Measurements from ENCODE around the gene DSG4. TPM values are rescaled to one million over a fixed set of nuclear protein-coding genes. Genes with fewer than 3 reads are reported as not detected.

The DSG4 gene
- total RNA-seq, 2 donors from 2014 or later, result not detected

DNA sequence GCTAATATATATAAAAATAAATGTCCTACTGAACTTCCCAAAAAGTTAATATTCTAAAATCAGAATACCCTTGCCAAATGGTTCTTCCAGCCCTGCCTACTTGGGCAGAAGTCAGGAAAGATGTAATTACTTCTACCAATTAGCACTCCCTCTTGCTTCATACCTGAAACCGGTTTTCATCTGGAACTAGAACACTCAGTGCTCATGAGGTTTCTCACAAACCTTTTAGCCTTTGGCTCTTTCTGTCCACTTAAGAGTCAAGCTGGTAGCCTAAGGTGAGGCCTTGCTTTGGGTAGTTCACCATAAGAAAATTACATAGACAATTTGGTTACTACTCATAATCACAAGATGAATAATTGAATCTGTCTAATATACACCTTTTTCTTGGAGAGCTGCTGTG lies 75.0 kb downstream of the DSG4 start:
- Histone ChIP-seq H3K9ac (ENCODE audit: extremely low read depth, low read length, poor library complexity, severe bottlenecking) (no peak overlapping the region), H3K27me3 (ENCODE audit: control insufficient read depth, insufficient read depth, low read length, poor library complexity, severe bottlenecking) (no peaks in the 10 kb centered on the region), H3K9me3 (ENCODE audit: control insufficient read depth, low read length) (no peaks in the 10 kb centered on the region), H3K27ac (ENCODE audit: low read depth, low read length) (no peak overlapping the region), H3K4me3 (ENCODE audit: low read length) (no peak overlapping the region), H3K4me1 (ENCODE audit: control insufficient read depth, insufficient read depth, low read length) (no peaks in the 10 kb centered on the region), H3K36me3 (ENCODE audit: control insufficient read depth, insufficient read depth, low read length) (no peaks in the 10 kb centered on the region)
- Mint-ChIP-seq H3K4me3 (no peak overlapping the region), H3K9me3 (no peaks in the 10 kb centered on the region), H3K36me3 (ENCODE audit: low read depth) (no peaks in the 10 kb centered on the region), H3K27ac (no peak overlapping the region), H3K4me1 (no peaks in the 10 kb centered on the region), H3K27me3 (ENCODE audit: insufficient read depth) (no peaks in the 10 kb centered on the region)
- 82% methylated on average over 1 of the region's 1 CpG; no CpG with 5 or more reads in 1 of the 2 experiments for WGBS, 2 experiments (ENCODE audit: insufficient coverage in 1 of 2, insufficient read length in 1 of 2)
- TF ChIP-seq, protein P1, sequence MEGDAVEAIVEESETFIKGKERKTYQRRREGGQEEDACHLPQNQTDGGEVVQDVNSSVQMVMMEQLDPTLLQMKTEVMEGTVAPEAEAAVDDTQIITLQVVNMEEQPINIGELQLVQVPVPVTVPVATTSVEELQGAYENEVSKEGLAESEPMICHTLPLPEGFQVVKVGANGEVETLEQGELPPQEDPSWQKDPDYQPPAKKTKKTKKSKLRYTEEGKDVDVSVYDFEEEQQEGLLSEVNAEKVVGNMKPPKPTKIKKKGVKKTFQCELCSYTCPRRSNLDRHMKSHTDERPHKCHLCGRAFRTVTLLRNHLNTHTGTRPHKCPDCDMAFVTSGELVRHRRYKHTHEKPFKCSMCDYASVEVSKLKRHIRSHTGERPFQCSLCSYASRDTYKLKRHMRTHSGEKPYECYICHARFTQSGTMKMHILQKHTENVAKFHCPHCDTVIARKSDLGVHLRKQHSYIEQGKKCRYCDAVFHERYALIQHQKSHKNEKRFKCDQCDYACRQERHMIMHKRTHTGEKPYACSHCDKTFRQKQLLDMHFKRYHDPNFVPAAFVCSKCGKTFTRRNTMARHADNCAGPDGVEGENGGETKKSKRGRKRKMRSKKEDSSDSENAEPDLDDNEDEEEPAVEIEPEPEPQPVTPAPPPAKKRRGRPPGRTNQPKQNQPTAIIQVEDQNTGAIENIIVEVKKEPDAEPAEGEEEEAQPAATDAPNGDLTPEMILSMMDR (conservative IDR thresholded peaks at IDR 0.05), result no peak
- no peak for DNase-seq

DNA sequence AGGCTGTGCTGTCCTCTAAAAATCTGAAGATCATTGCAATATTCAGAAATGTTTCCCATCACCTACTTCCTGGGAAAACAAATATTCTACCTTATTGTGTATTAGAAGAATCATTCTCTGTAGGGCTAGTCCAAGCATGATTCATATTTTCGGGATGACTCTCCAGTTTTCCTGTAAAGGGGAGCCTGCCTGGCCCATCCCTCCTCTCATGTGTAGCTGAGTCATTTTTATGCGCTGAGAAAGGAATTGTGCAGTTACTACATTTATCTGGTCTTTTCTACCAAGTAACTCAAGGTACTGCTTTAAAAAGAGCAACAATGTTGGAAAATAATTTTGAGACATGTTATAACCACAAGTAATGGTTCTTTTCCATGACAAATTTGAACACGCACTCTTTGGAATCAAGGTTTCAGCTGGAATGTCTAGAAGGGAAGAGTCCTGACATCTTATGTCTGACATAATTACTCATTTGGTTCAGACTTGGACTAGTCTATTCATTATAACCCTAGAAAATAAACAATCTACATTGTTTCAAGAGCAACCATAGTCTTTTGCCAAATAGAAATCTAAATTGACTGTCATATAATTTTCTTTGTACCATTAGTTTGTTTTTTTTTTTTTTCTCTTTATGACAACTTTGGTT lies 77.6 kb downstream of the DSG4 start:
- Mint-ChIP-seq H3K27me3 (ENCODE audit: insufficient read depth) (peaks cover 2% of the 10 kb centered on the region), H3K4me1 (no peaks in the 10 kb centered on the region), H3K27ac (no peak overlapping the region), H3K36me3 (ENCODE audit: low read depth) (no peaks in the 10 kb centered on the region), H3K9me3 (no peaks in the 10 kb centered on the region), H3K4me3 (no peak overlapping the region)
- DNase-seq, result no peak
- no peaks in the 10 kb centered on the region for H3K27me3 ChIP-seq (ENCODE audit: control insufficient read depth, insufficient read depth, low read length, poor library complexity, severe bottlenecking)
- H3K27ac ChIP-seq (ENCODE audit: low read depth, low read length), result no peak overlapping the region
- H3K9me3 ChIP-seq (ENCODE audit: control insufficient read depth, low read length), result no peaks in the 10 kb centered on the region
- H3K4me3 ChIP-seq (ENCODE audit: low read length), result no peak overlapping the region
- no peak overlapping the region for H3K9ac ChIP-seq (ENCODE audit: extremely low read depth, low read length, poor library complexity, severe bottlenecking)
- TF ChIP-seq, protein P1 (conservative IDR thresholded peaks at IDR 0.05), result no peak
- 89 to 94% methylated on average over 2 to 3 of the region's 3 CpGs for WGBS, 2 experiments (ENCODE audit: insufficient coverage in 1 of 2, insufficient read length in 1 of 2)
- no peaks in the 10 kb centered on the region for H3K4me1 ChIP-seq (ENCODE audit: control insufficient read depth, insufficient read depth, low read length)
- H3K36me3 ChIP-seq (ENCODE audit: control insufficient read depth, insufficient read depth, low read length), result no peaks in the 10 kb centered on the region

Other genes starting within 250 kb of the DSG4 start
- gene DSC1, start 213.9 kb upstream of the DSG4 start, total RNA-seq, result not detected
- not detected for gene DSG1, start 58.6 kb upstream of the DSG4 start, total RNA-seq
- gene DSG3, start 71.0 kb downstream of the DSG4 start, total RNA-seq, result not detected
- gene DSG2, start 121.4 kb downstream of the DSG4 start, total RNA-seq, result 100 to 1,000 TPM; 112 to 144 TPM
- gene TTR, start 215.1 kb downstream of the DSG4 start, total RNA-seq, result not detected